Head of caudate nucleus (tissue), 42 donors: Measurements from ENCODE around the gene ANO8.
"Not testable (repeated sequence)": the region's sequence is repeated elsewhere in the genome, so short reads cannot be mapped to it uniquely, and the experiment has no call there.

Experiments
- DNase-seq, 42 donors: peaks; one replicate each; pipeline versions ENCODE4 v3.0.0 to v3.0.0-alpha.2; 2020 to 2021; ENCODE audit warnings: mixed read lengths in 7 of 42
- intact Hi-C: fragments of 100-400 bp; cut with DNase I; formaldehyde crosslinking; loops from one replicate; pipeline ENCODE4 v1.15.0; 2022

The ANO8 gene

DNA sequence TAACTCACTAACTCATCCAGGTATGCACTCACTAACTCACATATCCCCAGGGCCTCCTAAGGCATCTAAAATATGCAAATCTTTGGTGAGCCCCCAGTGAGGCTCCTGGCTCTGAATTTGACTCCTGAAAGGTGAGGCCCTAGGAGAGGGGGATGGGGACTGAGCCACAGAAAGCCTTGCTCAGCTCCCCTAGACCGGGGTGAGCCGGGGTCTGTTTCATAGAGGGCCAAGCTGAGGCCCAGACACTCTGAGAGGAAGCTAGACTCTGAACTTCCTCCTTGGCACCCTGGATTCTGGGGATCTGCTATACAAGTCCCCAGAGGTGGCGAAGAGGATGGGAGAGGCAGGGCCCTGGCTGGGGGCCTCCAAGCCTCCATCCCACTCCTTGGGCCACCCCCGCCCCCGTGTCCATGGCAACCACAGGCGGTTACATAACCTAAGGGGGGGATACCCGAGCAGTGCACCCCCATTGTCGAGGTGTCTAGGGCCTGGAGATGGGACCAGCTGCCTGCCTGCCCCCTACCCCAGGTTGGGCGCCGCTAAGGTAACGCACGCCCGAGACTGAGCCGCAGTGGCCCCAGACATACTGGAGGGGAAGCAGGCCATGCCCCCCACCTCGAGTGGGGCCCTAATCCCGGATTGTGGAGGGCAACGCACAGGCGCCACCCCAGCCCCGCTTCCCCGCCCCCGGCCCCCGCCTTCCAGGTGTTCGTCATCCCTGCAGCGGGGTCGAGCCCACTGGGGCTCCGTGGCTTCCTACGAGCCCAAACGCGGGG lies 32.1 kb downstream of the ANO8 start:
- peak; percentile 30 to 87 (median 66) for DNase-seq
- intact Hi-C loops = no loop called here

DNA sequence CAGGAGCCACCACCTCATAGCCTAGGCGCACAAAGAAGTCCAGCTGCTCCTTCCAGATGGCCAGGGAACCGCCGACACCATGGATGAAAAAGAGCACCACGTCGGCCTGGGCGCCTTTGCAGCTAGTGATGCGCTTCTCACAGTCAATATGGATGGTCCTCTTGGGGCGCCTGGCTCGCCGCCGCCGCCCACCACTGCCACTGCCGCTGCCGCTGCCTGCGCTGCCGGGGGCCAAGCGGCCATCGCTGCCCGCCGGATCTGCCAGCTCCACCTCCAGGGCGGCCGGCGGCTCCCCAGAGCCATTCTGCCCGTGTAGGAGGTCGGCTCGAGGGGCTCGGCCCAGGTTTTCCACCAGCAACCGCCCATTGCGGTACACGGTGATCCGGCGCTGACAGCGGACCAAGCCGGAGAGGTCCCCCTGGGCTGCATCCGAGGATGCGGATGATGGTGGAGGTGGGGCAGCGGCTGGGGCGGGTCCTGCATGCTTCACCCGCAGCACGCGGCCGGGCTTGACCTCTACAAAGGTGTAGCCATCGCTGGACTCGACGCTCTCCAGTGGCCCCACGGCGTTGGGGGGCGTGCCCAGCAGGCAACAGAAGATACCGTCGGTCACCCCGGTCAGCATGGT lies 33.5 kb downstream of the ANO8 start:
- no peak for DNase-seq
- intact Hi-C loops = no loop called here

DNA sequence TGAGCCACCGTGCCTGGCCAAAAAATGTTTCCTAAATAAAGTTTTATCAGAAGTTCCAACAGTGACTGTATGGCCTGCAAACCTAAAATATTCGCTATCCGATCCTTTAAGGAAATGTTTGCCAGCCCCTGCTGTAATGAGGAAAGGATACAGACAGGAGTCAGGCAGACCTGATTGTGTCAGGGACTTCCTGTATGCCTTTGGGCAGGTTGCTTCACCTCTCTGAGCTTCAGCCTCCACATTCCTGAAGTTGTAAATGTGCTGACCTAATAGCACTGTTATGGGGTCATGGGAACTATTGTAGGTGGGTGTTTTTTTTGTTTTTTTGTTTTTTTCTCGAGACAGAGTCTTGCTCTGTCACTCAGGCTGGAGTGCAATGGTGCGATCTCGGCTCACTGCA lies 37.7 kb downstream of the ANO8 start:
- intact Hi-C loops = no loop called here
- no peak for DNase-seq

DNA sequence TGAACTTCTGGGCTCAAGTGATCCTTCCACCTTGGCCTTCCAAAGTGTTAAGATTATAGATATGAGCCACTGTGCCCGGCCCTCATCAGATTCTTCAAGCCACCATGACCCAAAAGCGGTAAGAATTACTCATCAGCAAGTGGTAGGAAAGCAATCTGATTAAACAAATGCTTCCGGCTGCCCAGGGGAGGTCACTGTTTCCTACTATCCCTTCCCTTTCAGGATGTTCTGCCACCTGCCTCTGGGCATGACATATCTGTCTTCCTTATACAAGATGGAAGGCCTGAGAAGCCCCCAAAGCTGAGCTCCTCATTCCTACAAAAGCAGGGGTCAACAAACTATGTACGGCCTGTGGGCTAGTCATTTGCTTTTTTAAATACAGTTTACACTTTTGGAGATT lies 38.4 kb downstream of the ANO8 start:
- intact Hi-C loops = no loop called here
- DNase-seq = no peak

- intact Hi-C loops, DNase-seq: not testable (repeated sequence)
Observed at GRCh38 chr19:17295551-17295950, 39.1 kb downstream of the ANO8 start.

- intact Hi-C loops = no loop called here
Observed at GRCh38 chr19:17294051-17294891, 40.4 kb downstream of the ANO8 start.

DNA sequence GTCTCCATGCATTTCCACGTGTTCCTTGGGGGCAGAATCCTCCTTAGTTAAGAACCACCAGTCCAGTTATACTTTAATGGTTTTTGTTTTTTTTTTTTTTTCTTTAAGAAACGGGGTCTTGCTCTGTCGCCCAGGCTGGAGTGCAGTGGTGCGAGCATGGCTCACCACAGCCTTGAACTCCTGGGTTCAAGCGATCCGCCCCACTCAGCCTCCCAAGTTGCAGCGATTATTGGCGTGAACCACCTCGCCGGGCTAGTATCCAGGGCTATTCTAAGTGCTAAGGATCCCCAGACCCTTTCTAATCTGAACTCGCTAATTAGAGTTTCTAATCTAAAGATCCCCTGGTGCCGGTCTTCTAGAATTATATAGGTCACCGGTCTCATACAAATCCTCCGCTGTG lies 41.0 kb downstream of the ANO8 start:
- intact Hi-C loops = no loop called here
- DNase-seq = no peak

More at GRCh38 chr19:17294051-17294891, 40.4 kb downstream of the ANO8 start:
- DNase-seq = peak in 2 of 42 donors; percentile 15 to 17

GRCh38 chr19:17292301-17293074 lies 42.2 kb downstream of the ANO8 start:
- peak in 38 of 42 donors; percentile 15 to 81 (median 54) for DNase-seq
- intact Hi-C loops = no loop called here

GRCh38 chr19:17289489-17289888 lies 45.2 kb downstream of the ANO8 start:
- intact Hi-C loops = loop anchor here (10.0 kb wide), 1 partner anchor 215 kb away; the partner anchor contains the start of genes HAUS8 and MYO9B
- peak in 30 of 42 donors; percentile 22 to 68 (median 48) for DNase-seq

DNA sequence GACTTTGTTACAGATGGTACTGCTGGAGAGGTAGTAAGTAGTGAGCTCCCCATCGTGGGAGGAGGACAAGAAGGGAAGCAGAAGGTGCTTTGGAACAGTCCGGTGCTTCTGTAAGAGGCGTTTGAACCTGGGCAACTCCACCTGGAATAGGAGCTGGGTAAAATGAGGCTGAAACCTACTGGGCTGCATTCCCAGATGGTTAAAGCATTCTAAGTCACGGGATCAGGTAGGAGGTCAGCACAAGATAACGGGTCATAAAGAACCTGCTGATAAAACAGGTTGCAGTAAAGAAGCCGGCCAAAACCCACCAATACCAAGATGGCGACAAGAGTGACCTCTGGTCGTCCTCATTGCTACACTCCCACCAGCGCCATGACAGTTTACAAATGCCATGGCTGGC lies 47.9 kb downstream of the ANO8 start:
- intact Hi-C loops = loop anchor here (10.0 kb wide), 1 partner anchor 212 kb away; the partner anchor contains the start of genes HAUS8 and MYO9B
- no peak for DNase-seq

- no peak for DNase-seq
- intact Hi-C loops = loop anchor here (10.0 kb wide), 1 partner anchor 211 kb away; the partner anchor contains the start of genes HAUS8 and MYO9B
Observed at GRCh38 chr19:17286263-17286662, 48.4 kb downstream of the ANO8 start.

GRCh38 chr19:17285415-17286135 lies 49.1 kb downstream of the ANO8 start:
- no peak for DNase-seq
- intact Hi-C loops = loop anchor here (10.0 kb wide), 1 partner anchor 211 kb away; the partner anchor contains the start of genes HAUS8 and MYO9B

DNA sequence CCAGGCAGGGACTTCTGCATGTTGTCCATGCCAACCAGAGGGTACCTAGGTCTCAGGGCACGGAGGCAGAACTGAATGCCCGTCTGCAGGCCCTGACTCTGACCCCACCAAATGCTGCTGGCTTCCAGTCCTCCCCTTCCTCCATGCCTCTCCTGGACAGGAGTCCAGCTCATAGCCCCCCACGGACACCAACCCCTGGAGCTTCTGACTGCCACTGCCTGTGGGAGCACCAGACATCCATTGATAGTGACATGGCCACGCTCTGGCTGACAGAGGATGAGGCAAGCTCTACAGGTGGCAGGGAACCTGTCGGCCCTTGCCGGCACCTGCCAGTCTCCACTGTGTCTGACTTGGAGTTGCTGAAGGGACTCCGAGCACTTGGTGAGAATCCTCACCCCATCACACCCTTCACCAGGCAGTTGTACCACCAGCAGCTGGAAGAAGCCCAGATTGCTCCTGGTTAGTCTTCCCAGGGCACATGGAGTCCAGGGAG lies 51.1 kb downstream of the ANO8 start:
- DNase-seq = no peak
- intact Hi-C loops = loop anchor here (10.0 kb wide), 1 partner anchor 209 kb away; the partner anchor contains the start of genes HAUS8 and MYO9B

DNA sequence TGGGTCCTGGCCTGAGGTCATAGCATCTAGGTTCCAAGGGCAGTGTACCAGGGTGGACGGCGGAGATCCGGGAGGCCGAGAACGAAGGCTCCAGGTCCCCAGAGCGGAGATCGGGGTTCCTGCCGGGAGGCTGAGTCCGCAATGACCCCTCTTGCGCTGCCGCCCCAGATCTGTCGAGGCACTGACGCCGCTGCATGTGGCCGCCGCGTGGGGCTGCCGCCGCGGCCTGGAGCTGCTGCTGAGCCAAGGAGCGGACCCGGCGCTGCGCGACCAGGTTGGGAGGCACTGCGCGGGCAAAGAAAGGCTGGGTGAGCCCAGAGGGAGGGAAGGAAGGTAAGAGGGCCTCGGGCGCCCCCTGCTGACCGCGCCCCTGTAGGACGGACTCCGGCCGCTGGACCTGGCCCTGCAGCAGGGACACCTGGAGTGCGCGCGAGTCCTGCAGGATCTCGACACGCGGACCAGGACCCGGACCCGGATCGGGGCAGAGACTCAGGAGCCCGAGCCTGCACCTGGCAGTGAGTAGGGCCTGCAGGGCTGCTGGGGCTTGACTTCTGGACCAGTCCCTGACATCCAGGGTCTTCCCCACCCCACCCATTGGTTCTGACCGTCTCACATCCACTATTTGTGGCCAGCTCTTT lies 52.0 kb downstream of the ANO8 start:
- intact Hi-C loops = loop anchor here (10.0 kb wide), 1 partner anchor 208 kb away; the partner anchor contains the start of genes HAUS8 and MYO9B
- peak; percentile 64 to 91 (median 80) for DNase-seq

- intact Hi-C loops = loop anchor here (10.0 kb wide), 1 partner anchor 207 kb away; the partner anchor contains the start of genes HAUS8 and MYO9B
- DNase-seq = peak in 30 of 42 donors; percentile 9 to 66 (median 38)
Observed at GRCh38 chr19:17281391-17282304, 53.0 kb downstream of the ANO8 start, which contains the start of gene ANKLE1. TSS of gene ANKLE1 (plus strand) at chr19:17281901. CDS start at chr19:17281921, 20 bp downstream.

DNA sequence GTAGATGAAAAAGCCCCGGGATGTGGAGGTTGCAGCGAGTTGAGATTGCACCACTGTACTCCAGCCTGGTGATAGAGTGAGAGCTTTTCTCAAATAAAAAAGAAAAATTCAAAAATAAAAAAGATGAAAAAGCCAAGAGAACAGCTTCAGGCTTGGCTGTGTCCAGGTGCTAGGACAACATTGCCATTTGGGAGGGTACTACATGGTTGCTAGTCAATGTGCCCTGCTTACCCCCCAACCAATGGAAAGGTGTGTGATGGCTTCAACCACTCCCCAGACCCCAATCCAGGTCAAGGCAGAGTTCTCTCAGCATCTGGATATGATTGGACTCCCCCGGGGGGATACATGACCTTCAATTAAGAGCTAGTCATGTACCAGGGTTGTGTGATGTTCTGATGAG lies 55.2 kb downstream of the ANO8 start:
- DNase-seq = no peak
- intact Hi-C loops = no loop called here
